Activated T-helper 2 cell treated with anti-CD3 and anti-CD28 coated beads, Interferon-gamma antibody, Interleukin-2, Interleukin-4, amounts not matched to agents 10 μg/mL and 5 μg/mL and 100 μg/mL, durations not matched to agents 14 hours and 24 hours and 36 hours (primary cell): ENCODE data around the gene DISC1. TPM values are rescaled to one million over a fixed set of nuclear protein-coding genes. Genes with fewer than 3 reads are reported as not detected.

ENCODE experiments used
- DNase-seq: peaks from one replicate; pipeline ENCODE4 v3.0.0; 2021; ENCODE audit warnings: low spot score
- H3K27ac Mint-ChIP-seq: one replicate; pipeline ENCODE4 v1.8.0; 2021; ENCODE audit warnings: mixed read lengths
- H3K27me3 Mint-ChIP-seq: one replicate; pipeline ENCODE4 v1.8.0; 2021; ENCODE audit warnings: low read depth, mixed read lengths
- H3K36me3 Mint-ChIP-seq: one replicate; pipeline ENCODE4 v1.8.0; 2021; ENCODE audit warnings: low read depth, mixed read lengths
- H3K4me1 Mint-ChIP-seq: one replicate; pipeline ENCODE4 v1.8.0; 2021; ENCODE audit warnings: low read depth, mixed read lengths
- H3K4me3 Mint-ChIP-seq: one replicate; pipeline ENCODE4 v1.8.0; 2021; ENCODE audit warnings: low read depth, mild to moderate bottlenecking, moderate library complexity, mixed read lengths
- H3K9me3 Mint-ChIP-seq: one replicate; pipeline ENCODE4 v1.8.0; 2021; ENCODE audit warnings: mixed read lengths
- intact Hi-C: fragments of 100-400 bp; cut with micrococcal nuclease; formaldehyde crosslinking; loops from one replicate; pipeline ENCODE4 v1.15.1; 2023
- total RNA-seq: library from RNA; stranded (reverse); gene quantifications from 2 replicates; pipeline ENCODE4 v1.2.3, GENCODE V29; 2022

The DISC1 gene
- total RNA-seq, 1 donor from 2014 or later: 1.5 TPM

DNA sequence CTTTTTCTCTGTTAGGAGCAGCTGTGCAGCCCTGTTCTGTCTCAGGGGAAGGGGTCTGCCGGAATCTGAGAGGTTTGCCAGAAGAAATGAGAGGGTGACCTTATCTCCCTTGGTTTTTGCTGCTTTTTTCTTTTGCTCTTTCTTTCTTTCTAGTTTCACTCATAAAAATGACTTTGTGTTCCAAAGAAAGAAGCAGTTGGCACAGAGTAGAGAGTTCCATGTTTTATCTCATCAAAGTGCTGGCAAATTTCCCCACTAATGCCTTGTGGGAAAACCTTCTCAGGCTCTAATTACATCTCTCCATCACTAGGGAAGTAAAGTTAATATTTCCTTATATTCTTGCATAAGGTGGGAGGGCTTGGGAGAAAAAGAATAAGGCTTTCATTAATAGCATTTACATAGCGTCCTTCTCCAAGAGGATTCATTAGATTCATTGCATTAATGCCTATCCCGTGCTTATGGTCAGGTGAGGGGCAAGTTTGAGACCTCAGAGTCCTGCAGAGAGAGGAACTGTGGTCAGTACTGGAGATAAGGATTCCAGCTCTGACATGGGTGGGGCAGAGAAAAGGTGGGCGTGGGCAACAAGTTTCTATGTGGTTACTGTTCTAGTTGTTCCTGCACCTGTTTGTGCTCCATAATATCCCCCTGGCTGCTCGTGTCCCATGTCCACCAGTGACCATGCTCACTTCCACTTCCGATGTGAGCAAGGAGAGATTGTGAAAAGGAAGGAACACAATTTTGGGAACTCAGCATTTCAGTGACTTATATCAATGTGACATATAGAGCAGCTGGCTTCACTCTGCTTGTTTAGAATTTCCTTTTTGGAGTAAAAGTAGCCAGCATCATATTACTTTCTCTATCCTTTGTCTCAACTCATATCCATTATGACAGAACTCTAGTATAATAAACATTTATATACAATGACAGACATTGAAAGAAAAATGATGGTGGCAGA is 79.5 kb downstream of the DISC1 start:
- Mint-ChIP-seq H3K27ac (no peak overlapping the region), H3K4me1 (no peaks in the 10 kb centered on the region), H3K27me3 (no peaks in the 10 kb centered on the region), H3K36me3 (no peaks in the 10 kb centered on the region), H3K4me3 (no peak overlapping the region), H3K9me3 (no peaks in the 10 kb centered on the region)
- intact Hi-C loops: no loop called here
- DNase-seq: no peak

DNA sequence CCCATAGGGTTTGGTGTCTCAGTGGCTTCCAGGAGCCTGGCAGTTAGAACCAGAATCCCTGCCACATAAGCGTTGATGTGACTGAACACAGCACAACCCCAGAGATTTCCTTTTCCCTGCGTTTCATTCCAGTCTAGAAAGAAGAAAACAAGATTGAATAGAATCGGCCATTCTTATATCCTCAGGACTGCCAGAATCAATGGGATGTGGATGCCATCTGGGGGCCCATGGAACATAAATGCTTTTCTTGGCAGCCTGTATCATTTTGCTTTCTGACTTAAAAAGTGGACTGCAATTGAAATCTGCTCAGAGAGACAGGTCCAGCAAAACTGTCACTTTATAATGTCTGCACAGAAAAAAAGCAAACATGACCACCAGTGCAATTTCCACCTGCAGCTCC is 80.3 kb downstream of the DISC1 start:
- no peak overlapping the region for H3K4me3 Mint-ChIP-seq
- no peak for DNase-seq
- intact Hi-C loops: no loop called here
- H3K9me3 Mint-ChIP-seq: no peaks in the 10 kb centered on the region
- H3K36me3 Mint-ChIP-seq: no peaks in the 10 kb centered on the region
- H3K27ac Mint-ChIP-seq: no peak overlapping the region
- H3K27me3 Mint-ChIP-seq: no peaks in the 10 kb centered on the region
- no peaks in the 10 kb centered on the region for H3K4me1 Mint-ChIP-seq

DNA sequence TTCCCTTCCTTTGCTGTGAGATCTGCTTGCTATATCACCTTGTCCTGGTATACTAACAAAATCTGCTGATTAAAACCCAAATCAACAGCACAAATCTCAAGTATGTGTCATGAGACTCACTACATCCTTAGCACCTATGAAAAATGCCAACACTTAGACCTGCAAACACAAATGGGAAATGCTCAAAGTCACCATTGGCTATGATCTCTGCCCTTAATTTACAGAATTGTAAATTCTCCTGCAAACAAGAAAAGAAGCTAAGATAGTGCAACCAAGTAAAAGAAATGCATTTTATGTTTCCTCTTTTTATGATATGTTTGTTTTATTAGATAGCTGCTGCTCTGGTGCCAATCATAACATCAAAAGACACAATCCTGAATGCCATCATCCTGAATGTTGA is 80.8 kb downstream of the DISC1 start:
- intact Hi-C loops: no loop called here
- H3K4me1 Mint-ChIP-seq: no peaks in the 10 kb centered on the region

DNA sequence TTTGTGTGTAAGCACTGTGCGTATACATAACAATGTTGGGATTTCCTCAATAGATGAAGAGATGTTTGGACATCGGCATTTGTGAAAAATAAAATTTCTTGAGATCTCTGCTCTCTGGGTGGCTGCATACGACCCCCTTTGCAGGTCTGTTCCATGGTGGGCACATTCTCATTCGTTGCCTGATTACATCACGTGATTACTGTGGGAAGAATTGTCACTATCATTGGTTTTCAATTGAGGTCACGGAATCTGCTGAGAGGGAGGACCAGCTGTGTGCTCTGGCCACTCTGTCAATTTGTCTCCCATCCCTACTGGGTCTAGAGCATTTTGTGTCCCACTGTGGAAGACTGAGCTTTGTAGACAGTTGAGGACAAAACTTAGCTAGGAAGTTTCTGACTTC is 81.8 kb downstream of the DISC1 start:
- no peaks in the 10 kb centered on the region for H3K4me1 Mint-ChIP-seq
- intact Hi-C loops: no loop called here
- no peaks in the 10 kb centered on the region for H3K27me3 Mint-ChIP-seq
- no peak for DNase-seq
- H3K36me3 Mint-ChIP-seq: no peaks in the 10 kb centered on the region
- H3K27ac Mint-ChIP-seq: no peak overlapping the region
- no peak overlapping the region for H3K4me3 Mint-ChIP-seq
- H3K9me3 Mint-ChIP-seq: no peaks in the 10 kb centered on the region

More for the DNA sequence above, 80.8 kb downstream of the DISC1 start:
- H3K36me3 Mint-ChIP-seq: no peaks in the 10 kb centered on the region
- no peaks in the 10 kb centered on the region for H3K27me3 Mint-ChIP-seq
- no peak overlapping the region for H3K27ac Mint-ChIP-seq
- H3K4me3 Mint-ChIP-seq: no peak overlapping the region
- no peak for DNase-seq
- no peaks in the 10 kb centered on the region for H3K9me3 Mint-ChIP-seq

DNA sequence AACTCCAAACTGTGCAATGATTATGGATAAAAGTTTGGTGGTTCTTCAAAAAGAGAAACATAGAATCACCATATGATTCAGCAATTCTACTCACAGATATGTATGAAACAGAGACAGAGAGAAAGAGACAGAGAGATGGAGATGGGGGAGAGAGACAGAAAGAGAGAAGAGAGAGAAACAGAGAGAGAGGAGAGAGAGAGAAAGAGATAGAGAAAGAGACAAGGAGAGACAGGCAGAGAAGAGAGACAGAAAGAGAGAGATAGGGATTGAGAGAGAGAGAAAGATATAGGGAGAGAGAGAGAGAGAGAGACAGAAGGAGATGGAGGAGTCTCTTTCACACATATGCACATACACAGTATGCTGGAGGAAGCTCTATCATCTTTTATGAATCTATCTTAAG is 87.8 kb downstream of the DISC1 start:
- H3K4me3 Mint-ChIP-seq: no peak overlapping the region
- H3K27me3 Mint-ChIP-seq: no peaks in the 10 kb centered on the region
- H3K27ac Mint-ChIP-seq: no peak overlapping the region
- H3K9me3 Mint-ChIP-seq: no peaks in the 10 kb centered on the region
- H3K4me1 Mint-ChIP-seq: no peaks in the 10 kb centered on the region
- no peaks in the 10 kb centered on the region for H3K36me3 Mint-ChIP-seq
- DNase-seq: no peak
- intact Hi-C loops: no loop called here

DNA sequence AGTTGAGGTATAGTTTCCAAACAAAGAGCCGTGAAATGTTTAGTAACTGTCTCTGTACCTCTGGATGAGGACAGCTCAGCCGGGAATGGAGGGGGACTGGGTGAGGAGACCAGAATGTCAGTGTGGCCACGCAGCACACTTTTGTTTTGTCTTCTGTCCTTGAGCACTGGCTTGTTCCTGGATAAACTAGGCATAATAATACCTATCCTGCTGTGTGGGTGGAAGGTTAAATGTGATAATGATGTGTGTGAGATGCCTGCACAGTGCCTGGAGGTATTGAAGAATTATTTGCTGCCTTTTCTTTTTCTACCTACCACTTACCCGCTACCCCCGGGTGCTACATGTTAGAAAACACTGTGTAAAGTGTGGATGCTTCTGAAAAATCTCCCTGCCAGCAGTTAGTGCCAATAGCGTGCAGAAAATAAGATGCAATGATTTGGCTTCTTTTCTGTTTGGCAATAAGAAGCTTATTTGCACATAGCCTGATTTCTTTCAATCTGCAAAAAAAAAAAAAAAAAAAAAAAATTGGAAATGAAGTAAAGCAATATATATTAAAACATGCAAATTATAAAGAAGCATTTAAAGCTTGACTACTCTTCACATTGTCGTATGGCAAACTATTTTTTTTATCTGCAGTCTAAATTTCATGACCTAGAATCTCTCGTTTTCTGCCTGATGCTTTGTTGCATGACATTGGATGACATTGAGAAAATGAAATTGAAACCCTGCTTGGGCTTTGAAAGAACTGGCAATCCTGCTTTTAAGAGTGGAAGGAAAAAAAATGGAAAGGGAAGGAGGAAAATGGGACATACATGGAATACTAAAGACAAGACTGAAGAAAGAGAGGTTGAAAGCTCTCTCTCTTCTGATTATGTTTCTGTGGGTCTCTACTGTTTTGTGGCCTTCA is 89.5 kb downstream of the DISC1 start:
- intact Hi-C loops: no loop called here
- no peak for DNase-seq

DNA sequence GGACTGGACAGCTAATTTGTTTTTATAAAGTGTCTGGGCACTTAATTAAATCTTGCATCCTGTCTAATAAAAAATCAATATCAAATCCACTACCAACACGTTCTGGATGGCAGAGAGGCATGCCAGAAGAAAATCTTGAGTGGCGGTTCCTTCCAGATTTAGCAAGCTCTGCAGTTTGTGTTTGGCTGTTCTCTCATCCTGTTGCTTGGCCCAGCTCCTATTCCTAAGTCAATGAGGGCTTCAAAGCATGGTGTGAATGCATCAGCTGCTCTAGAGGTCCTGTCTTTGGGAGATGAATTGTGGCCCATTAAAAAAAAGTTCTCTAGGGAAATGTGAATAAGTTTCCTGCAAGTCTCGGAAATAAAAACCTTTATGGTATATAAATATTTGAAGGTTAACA is 90.3 kb downstream of the DISC1 start:
- DNase-seq: no peak
- Mint-ChIP-seq H3K36me3 (no peaks in the 10 kb centered on the region), H3K4me3 (no peak overlapping the region), H3K4me1 (no peaks in the 10 kb centered on the region), H3K9me3 (no peaks in the 10 kb centered on the region), H3K27me3 (no peaks in the 10 kb centered on the region), H3K27ac (no peak overlapping the region)
- intact Hi-C loops: no loop called here

More for the DNA sequence above, 89.5 kb downstream of the DISC1 start:
- Mint-ChIP-seq H3K36me3 (no peaks in the 10 kb centered on the region), H3K4me1 (no peaks in the 10 kb centered on the region), H3K9me3 (no peaks in the 10 kb centered on the region), H3K27ac (no peak overlapping the region), H3K4me3 (no peak overlapping the region), H3K27me3 (no peaks in the 10 kb centered on the region)

DNA sequence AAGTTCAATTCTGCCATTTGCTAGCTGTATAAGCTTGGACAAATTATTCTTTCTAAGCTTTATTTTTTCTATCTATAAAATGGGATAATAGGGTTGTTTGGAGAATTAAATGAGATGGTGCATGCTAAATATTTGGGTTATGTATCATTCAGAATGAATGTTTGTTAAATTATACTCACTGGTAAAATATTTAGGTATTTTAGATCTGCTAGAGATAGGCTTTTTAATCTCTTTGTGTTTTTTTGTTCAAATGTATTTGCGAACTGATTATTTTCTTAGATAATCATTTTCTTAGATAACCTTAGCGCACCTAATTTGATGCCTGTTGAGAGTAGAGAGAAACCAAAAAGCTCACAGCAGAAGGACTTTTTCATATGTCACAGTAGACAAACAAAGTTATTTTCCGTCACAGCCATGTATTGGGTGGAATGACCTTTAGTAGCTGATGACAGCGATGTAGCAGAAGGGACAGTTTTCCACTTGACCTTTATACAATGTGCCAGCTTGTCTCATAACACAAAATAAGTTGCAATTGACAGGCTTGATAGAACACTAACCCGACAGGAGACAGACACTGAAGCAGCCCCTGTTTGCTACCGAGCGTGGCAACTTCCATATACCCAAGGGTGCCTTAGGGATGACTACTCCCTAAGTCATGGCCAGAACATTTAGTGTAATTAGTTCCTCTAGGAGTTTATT is 93.0 kb downstream of the DISC1 start:
- H3K36me3 Mint-ChIP-seq: no peaks in the 10 kb centered on the region
- no peaks in the 10 kb centered on the region for H3K27me3 Mint-ChIP-seq
- intact Hi-C loops: no loop called here
- no peak overlapping the region for H3K27ac Mint-ChIP-seq
- H3K4me1 Mint-ChIP-seq: no peaks in the 10 kb centered on the region
- no peak for DNase-seq
- H3K4me3 Mint-ChIP-seq: no peak overlapping the region
- no peaks in the 10 kb centered on the region for H3K9me3 Mint-ChIP-seq

DNA sequence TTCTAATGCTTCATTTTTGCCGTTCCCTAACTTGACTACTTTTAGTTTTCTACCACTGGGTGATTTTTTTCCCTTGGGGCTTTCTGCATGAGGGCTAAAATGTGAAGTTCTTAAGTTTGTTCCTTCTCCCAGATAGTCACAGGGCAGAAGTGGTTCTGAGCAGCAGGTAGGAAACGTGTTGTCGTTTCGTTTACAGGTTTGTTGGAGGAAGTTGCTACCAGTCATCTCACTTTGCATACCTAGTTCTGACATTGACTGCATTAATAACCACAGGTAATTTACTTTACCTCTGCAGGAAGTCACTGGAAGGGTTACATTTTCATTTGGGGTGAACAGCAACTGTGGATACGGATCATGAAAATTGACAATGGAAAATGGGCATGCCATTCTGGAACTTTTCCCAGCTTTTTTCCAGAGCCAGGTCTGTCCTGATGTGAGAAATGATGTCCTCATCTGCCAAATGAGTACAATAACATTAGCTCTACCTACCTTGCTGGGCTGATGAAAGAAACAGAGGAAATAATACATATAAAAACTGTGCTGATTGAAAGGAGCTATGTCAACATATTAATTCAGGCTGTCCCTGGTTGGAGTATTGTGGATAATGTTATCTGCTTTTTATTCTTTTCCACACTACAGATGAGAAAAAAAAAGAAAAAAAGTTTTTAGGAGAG is 94.2 kb downstream of the DISC1 start:
- H3K27me3 Mint-ChIP-seq: no peaks in the 10 kb centered on the region
- intact Hi-C loops: no loop called here

DNA sequence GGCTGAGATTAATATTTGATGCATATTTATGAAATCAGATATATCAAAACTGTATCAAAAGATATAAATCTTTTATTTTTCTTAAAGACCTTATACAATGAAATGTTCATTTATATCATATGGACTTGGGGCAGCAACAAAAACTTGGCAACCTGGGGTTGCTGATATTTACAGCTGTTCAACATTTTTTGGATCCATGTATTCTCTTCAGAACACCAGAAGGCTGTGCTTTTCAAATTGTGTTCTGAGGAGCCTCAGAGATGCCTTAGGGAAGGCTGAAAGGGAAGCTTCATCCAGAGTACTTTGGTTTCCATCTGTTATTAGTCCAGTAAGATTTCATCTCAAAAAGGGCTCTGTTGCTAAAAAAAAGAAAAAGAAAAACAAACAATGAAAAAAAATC is 94.8 kb downstream of the DISC1 start:
- no peak overlapping the region for H3K27ac Mint-ChIP-seq
- no peak overlapping the region for H3K4me3 Mint-ChIP-seq

More for the DNA sequence above, 94.2 kb downstream of the DISC1 start:
- H3K4me3 Mint-ChIP-seq: no peak overlapping the region
- H3K9me3 Mint-ChIP-seq: no peaks in the 10 kb centered on the region
- no peak for DNase-seq
- H3K36me3 Mint-ChIP-seq: no peaks in the 10 kb centered on the region
- H3K4me1 Mint-ChIP-seq: no peaks in the 10 kb centered on the region
- H3K27ac Mint-ChIP-seq: no peak overlapping the region

DNA sequence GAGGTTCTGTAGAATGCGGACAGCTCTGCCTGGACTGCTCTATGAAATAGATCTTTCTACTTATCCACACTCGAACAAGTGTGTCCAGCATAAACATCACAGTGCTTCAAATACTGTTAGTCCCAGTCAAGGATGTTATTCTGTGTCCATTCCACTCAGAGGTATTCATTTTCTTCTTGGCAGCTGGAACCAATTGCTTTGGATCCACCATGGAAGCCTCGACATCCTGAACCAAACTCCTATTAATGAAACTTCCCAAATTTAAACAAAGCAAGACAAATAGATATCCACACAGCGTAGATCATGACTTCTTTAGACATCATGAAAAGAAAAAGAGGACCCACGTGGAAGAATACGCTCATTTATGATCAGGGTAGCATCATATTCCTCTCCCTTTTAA is 95.8 kb downstream of the DISC1 start:
- no peak for DNase-seq
- Mint-ChIP-seq H3K4me1 (no peaks in the 10 kb centered on the region), H3K27me3 (no peaks in the 10 kb centered on the region), H3K9me3 (no peaks in the 10 kb centered on the region), H3K36me3 (no peaks in the 10 kb centered on the region), H3K27ac (no peak overlapping the region), H3K4me3 (no peak overlapping the region)
- intact Hi-C loops: no loop called here

More for the DNA sequence above, 94.8 kb downstream of the DISC1 start:
- Mint-ChIP-seq H3K36me3 (no peaks in the 10 kb centered on the region), H3K27me3 (no peaks in the 10 kb centered on the region), H3K9me3 (no peaks in the 10 kb centered on the region), H3K4me1 (no peaks in the 10 kb centered on the region)
- intact Hi-C loops: no loop called here
- DNase-seq: no peak

DNA sequence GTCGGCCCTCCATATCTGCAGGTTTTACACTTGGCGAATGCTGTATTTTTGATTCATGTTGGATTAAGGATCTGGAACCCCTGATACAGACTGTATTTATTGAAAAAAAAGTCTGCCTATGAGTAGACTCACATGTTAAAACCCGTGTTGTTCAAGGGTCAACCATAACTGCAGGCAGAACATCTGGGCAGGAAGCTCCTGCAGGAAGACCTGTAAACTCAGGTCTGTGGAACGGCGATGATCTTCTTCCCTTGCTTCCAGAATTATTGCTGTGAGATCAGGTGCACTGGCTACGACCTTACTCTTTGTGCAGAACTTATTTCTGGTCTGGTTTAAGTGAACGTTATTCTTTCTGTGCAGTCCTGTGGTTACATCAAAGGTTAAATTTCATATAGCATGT is 96.6 kb downstream of the DISC1 start:
- Mint-ChIP-seq H3K36me3 (no peaks in the 10 kb centered on the region), H3K9me3 (no peaks in the 10 kb centered on the region), H3K27ac (no peak overlapping the region), H3K4me1 (no peaks in the 10 kb centered on the region), H3K4me3 (no peak overlapping the region), H3K27me3 (no peaks in the 10 kb centered on the region)
- intact Hi-C loops: no loop called here
- DNase-seq: no peak
